Measurements from ENCODE around the gene ARHGEF16. TPM values are rescaled to one million over a fixed set of nuclear protein-coding genes. Genes with fewer than 3 reads are reported as not detected.

The ARHGEF16 gene
- total RNA-seq, 1 experiment from 2014 or later, result 17.2 TPM

DNA sequence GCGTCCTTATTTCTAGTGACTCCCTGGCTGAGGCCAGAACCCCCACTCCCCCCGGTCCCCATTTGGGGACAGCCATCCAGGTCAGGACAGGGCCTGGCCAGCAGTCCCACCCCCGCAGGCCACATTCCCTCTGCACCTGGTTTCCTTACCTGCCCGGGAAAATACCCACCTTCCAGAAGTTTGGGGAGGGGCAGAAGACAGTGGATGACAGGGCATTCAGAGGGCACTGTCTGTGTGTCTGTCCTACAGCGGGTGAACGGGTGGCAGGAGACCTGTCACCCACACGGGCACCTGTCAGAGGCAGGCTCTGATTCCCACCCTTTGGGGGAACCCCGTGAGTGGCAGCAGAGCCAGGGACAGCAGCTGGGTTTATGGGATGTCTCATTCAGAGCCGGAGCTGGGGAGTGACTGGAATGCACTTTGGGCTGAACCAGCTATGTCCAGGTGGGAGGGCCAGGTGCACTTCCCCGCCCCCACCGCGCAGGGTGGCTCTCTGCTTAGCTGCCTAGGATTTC lies 2.0 kb downstream of the ARHGEF16 start:
- 0 out of 2 replicates have a peak, but pooled peaks cover 2% of the 10 kb centered on the region for H3K36me3 Mint-ChIP-seq
- no peaks in the 10 kb centered on the region for H3K9me3 Mint-ChIP-seq
- no peaks in the 10 kb centered on the region for H3K27me3 Mint-ChIP-seq (ENCODE audit: low read depth)
- POLR2A ChIA-PET, result interaction anchor here (0.9 kb wide), 1 partner anchor 15 kb away, joined by 7 read pairs; no protein-coding TSS in a partner anchor
- CTCF ChIA-PET, result interaction anchor here (1.0 to 1.7 kb wide), 6 partner anchors 15 to 162 kb away, joined by 3 to 7 read pairs (median 6); no protein-coding TSS in a partner anchor
- no peak overlapping the region for H3K27ac Mint-ChIP-seq
- peak overlapping the region; percentile 14; the same call in 1 of the 2 replicates for H3K4me3 Mint-ChIP-seq
- H3K4me1 Mint-ChIP-seq, result peaks cover 17% of the 10 kb centered on the region
- DNase-seq (ENCODE audit: low spot score), result no peak
- TF ChIP-seq, protein P1, sequence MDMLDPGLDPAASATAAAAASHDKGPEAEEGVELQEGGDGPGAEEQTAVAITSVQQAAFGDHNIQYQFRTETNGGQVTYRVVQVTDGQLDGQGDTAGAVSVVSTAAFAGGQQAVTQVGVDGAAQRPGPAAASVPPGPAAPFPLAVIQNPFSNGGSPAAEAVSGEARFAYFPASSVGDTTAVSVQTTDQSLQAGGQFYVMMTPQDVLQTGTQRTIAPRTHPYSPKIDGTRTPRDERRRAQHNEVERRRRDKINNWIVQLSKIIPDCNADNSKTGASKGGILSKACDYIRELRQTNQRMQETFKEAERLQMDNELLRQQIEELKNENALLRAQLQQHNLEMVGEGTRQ (CRISPR knock-in tag; IDR thresholded peaks at IDR 0.05), result no peak
- no peak for TF ChIP-seq NFATC4 (CRISPR knock-in tag; IDR thresholded peaks at IDR 0.05)
- no peak for TF ChIP-seq GABPB1 (CRISPR knock-in tag; IDR thresholded peaks at IDR 0.05)
- no peak for TF ChIP-seq MYBL2 (CRISPR knock-in tag; IDR thresholded peaks at IDR 0.05)
- TF ChIP-seq SOX15 (CRISPR knock-in tag; IDR thresholded peaks at IDR 0.05), result no peak
- no peak for TF ChIP-seq SMAD3 (CRISPR knock-in tag; IDR thresholded peaks at IDR 0.05; ENCODE audit: borderline replicate concordance)
- no peak for TF ChIP-seq TEAD1 (CRISPR knock-in tag; IDR thresholded peaks at IDR 0.05)
- ATAC-seq, result no peak

DNA sequence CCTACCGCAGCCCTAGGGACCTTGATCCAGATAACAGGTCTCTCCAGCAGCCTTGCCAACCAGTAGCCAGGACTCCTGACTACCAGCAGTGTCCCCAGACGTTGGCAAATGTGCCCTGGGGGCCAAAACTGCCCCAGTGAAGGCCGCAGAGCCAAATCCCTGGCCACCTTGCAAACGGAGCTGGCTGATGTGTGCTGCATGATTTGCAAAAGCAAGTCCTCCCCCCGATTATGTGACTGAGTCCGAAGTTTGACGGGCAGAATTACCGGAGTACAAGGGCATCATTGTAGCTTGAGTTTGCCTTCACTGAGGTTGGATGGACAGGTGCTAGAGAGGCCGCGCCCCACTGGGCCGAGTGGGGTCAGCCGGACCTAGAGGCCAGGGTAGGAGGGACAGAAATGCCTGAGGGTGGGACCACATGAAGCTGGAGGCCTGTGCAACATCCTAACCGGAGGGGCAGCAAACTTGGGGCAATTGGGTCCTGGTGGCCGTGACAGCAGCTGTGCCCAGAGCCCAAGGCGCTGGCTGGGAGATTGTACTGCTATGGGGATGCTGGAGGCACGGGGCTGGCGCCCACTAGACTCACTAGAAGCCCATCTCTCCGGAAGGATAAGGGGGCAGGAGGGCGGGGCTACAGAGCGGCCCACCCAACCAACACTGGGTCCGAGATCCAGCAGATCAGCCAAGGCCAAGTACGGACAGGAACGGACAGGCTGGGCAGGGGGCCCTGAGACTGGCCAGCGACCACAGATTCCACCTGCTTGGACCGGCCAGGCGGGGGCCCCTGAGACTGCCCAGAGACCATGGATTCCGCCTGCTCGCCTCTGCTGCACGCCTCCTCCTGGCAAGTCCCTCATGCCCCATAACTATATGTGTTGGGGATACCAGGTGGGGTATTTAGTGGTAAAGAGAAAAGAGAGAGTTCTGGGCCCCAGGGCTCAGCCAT lies 2.8 kb downstream of the ARHGEF16 start:
- Mint-ChIP-seq H3K27me3 (ENCODE audit: low read depth) (no peaks in the 10 kb centered on the region), H3K9me3 (no peaks in the 10 kb centered on the region), H3K4me3 (no peak overlapping the region), H3K36me3 (0 out of 2 replicates have a peak, but pooled peaks cover 2% of the 10 kb centered on the region), H3K4me1 (peaks cover 17% of the 10 kb centered on the region), H3K27ac (no peak overlapping the region)
- ChIA-PET POLR2A (interaction anchor here (0.9 kb wide), 1 partner anchor 14 kb away, joined by 7 read pairs; no protein-coding TSS in a partner anchor), CTCF (interaction anchor here (1.0 to 1.7 kb wide), 7 partner anchors 14 to 162 kb away, joined by 3 to 7 read pairs (median 6); no protein-coding TSS in a partner anchor)
- TF ChIP-seq, protein P2, sequence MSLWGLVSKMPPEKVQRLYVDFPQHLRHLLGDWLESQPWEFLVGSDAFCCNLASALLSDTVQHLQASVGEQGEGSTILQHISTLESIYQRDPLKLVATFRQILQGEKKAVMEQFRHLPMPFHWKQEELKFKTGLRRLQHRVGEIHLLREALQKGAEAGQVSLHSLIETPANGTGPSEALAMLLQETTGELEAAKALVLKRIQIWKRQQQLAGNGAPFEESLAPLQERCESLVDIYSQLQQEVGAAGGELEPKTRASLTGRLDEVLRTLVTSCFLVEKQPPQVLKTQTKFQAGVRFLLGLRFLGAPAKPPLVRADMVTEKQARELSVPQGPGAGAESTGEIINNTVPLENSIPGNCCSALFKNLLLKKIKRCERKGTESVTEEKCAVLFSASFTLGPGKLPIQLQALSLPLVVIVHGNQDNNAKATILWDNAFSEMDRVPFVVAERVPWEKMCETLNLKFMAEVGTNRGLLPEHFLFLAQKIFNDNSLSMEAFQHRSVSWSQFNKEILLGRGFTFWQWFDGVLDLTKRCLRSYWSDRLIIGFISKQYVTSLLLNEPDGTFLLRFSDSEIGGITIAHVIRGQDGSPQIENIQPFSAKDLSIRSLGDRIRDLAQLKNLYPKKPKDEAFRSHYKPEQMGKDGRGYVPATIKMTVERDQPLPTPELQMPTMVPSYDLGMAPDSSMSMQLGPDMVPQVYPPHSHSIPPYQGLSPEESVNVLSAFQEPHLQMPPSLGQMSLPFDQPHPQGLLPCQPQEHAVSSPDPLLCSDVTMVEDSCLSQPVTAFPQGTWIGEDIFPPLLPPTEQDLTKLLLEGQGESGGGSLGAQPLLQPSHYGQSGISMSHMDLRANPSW (CRISPR knock-in tag; conservative IDR thresholded peaks at IDR 0.05; ENCODE audit: low read depth), result no peak
- TF ChIP-seq, protein P3, sequence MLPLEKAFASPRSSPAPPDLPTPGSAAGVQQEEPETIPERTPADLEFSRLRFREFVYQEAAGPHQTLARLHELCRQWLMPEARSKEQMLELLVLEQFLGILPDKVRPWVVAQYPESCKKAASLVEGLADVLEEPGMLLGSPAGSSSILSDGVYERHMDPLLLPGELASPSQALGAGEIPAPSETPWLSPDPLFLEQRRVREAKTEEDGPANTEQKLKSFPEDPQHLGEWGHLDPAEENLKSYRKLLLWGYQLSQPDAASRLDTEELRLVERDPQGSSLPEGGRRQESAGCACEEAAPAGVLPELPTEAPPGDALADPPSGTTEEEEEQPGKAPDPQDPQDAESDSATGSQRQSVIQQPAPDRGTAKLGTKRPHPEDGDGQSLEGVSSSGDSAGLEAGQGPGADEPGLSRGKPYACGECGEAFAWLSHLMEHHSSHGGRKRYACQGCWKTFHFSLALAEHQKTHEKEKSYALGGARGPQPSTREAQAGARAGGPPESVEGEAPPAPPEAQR (CRISPR knock-in tag; IDR thresholded peaks at IDR 0.05), result no peak
- TF ChIP-seq, protein P4, sequence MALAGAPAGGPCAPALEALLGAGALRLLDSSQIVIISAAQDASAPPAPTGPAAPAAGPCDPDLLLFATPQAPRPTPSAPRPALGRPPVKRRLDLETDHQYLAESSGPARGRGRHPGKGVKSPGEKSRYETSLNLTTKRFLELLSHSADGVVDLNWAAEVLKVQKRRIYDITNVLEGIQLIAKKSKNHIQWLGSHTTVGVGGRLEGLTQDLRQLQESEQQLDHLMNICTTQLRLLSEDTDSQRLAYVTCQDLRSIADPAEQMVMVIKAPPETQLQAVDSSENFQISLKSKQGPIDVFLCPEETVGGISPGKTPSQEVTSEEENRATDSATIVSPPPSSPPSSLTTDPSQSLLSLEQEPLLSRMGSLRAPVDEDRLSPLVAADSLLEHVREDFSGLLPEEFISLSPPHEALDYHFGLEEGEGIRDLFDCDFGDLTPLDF (CRISPR knock-in tag; IDR thresholded peaks at IDR 0.05), result no peak
- TF ChIP-seq GABPB1 (CRISPR knock-in tag; IDR thresholded peaks at IDR 0.05), result no peak
- no peak for TF ChIP-seq KAT7 (CRISPR knock-in tag; IDR thresholded peaks at IDR 0.05; ENCODE audit: borderline replicate concordance)
- no peak for TF ChIP-seq ZNF263 (CRISPR knock-in tag; IDR thresholded peaks at IDR 0.05; ENCODE audit: low read depth)
- TF ChIP-seq, protein P5, sequence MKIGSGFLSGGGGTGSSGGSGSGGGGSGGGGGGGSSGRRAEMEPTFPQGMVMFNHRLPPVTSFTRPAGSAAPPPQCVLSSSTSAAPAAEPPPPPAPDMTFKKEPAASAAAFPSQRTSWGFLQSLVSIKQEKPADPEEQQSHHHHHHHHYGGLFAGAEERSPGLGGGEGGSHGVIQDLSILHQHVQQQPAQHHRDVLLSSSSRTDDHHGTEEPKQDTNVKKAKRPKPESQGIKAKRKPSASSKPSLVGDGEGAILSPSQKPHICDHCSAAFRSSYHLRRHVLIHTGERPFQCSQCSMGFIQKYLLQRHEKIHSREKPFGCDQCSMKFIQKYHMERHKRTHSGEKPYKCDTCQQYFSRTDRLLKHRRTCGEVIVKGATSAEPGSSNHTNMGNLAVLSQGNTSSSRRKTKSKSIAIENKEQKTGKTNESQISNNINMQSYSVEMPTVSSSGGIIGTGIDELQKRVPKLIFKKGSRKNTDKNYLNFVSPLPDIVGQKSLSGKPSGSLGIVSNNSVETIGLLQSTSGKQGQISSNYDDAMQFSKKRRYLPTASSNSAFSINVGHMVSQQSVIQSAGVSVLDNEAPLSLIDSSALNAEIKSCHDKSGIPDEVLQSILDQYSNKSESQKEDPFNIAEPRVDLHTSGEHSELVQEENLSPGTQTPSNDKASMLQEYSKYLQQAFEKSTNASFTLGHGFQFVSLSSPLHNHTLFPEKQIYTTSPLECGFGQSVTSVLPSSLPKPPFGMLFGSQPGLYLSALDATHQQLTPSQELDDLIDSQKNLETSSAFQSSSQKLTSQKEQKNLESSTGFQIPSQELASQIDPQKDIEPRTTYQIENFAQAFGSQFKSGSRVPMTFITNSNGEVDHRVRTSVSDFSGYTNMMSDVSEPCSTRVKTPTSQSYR (CRISPR knock-in tag; IDR thresholded peaks at IDR 0.05), result no peak
- TF ChIP-seq, protein P6, sequence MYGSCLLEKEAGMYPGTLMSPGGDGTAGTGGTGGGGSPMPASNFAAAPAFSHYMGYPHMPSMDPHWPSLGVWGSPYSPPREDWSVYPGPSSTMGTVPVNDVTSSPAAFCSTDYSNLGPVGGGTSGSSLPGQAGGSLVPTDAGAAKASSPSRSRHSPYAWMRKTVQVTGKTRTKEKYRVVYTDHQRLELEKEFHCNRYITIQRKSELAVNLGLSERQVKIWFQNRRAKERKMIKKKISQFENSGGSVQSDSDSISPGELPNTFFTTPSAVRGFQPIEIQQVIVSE (CRISPR knock-in tag; IDR thresholded peaks at IDR 0.05; ENCODE audit: borderline replicate concordance), result no peak
- TF ChIP-seq ZNF219 (CRISPR knock-in tag; IDR thresholded peaks at IDR 0.05; ENCODE audit: borderline replicate concordance), result no peak
- TF ChIP-seq NFATC4 (CRISPR knock-in tag; IDR thresholded peaks at IDR 0.05), result no peak
- TF ChIP-seq, protein P7, sequence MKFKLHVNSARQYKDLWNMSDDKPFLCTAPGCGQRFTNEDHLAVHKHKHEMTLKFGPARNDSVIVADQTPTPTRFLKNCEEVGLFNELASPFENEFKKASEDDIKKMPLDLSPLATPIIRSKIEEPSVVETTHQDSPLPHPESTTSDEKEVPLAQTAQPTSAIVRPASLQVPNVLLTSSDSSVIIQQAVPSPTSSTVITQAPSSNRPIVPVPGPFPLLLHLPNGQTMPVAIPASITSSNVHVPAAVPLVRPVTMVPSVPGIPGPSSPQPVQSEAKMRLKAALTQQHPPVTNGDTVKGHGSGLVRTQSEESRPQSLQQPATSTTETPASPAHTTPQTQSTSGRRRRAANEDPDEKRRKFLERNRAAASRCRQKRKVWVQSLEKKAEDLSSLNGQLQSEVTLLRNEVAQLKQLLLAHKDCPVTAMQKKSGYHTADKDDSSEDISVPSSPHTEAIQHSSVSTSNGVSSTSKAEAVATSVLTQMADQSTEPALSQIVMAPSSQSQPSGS (CRISPR knock-in tag; IDR thresholded peaks at IDR 0.05; ENCODE audit: borderline replicate concordance, low read depth), result no peak
- TF ChIP-seq, protein P8, sequence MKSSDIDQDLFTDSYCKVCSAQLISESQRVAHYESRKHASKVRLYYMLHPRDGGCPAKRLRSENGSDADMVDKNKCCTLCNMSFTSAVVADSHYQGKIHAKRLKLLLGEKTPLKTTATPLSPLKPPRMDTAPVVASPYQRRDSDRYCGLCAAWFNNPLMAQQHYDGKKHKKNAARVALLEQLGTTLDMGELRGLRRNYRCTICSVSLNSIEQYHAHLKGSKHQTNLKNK (CRISPR knock-in tag; IDR thresholded peaks at IDR 0.05), result no peak
- no peak for TF ChIP-seq FOXK1 (CRISPR knock-in tag; IDR thresholded peaks at IDR 0.05)
- ATAC-seq (no peak), DNase-seq (ENCODE audit: low spot score) (no peak)

Measured in WTC11 (cell line).